GM12891 (cell line): Measurements from ENCODE around the gene MAD1L1.
"Not testable (repeated sequence)": the region's sequence is repeated elsewhere in the genome, so short reads cannot be mapped to it uniquely, and the experiment has no call there.

Experiments used
- DNase-seq: peaks from one replicate; pipeline ENCODE4 v3.0.0; 2011; ENCODE audit warnings: low spot score; ENCODE audit not compliant: insufficient read length
- FAIRE-seq: peaks from 2 replicates; lab custom pipeline; 2011; peaks lifted over from hg19 to GRCh38; lab: Jason Lieb, UNC
- PAX5 ChIP-seq: IDR thresholded peaks from 2 replicates; pipeline ENCODE4 v1.6.1; 2011; ENCODE audit warnings: low read length, moderate library complexity, mild to moderate bottlenecking; ENCODE audit not compliant: insufficient read depth, severe bottlenecking
- POLR2A ChIP-seq: IDR thresholded peaks from 2 replicates; pipeline ENCODE4 v1.6.1; 2011; ENCODE audit warnings: low read depth, low read length, control low read depth
- POLR2AphosphoS5 ChIP-seq: IDR thresholded peaks from 2 replicates; pipeline ENCODE4 v1.6.1; 2011; ENCODE audit warnings: low read depth, low read length, control low read depth
- POU2F2 ChIP-seq: IDR thresholded peaks from 2 replicates; pipeline ENCODE4 v1.6.1; 2011; ENCODE audit warnings: low read depth, mild to moderate bottlenecking, control low read depth, low read length, moderate library complexity
- SPI1 ChIP-seq: IDR thresholded peaks from 2 replicates; pipeline ENCODE4 v1.6.1; 2011; ENCODE audit warnings: low read depth, low read length, control low read depth
- TAF1 ChIP-seq: IDR thresholded peaks from 2 replicates; pipeline ENCODE4 v1.6.1; 2011; ENCODE audit warnings: low read depth, low read length, control low read depth

MAD1L1 gene

GRCh38 chr7:1930381-1931065 is 302.2 kb downstream of the MAD1L1 start:
- DNase-seq, result no peak
- TF ChIP-seq PAX5 (no peak), POLR2A (no peak), POU2F2 (no peak), POLR2AphosphoS5 (no peak), TAF1 (no peak), SPI1 (no peak)
- no peak for FAIRE-seq

- not testable (repeated sequence) for FAIRE-seq, DNase-seq
Measured at GRCh38 chr7:1929349-1929925, 303.3 kb downstream of the MAD1L1 start.

- FAIRE-seq (no peak), DNase-seq (no peak)
- TF ChIP-seq SPI1, result no peak
- no peak for TF ChIP-seq TAF1
- TF ChIP-seq POLR2AphosphoS5, result no peak
- no peak for TF ChIP-seq POU2F2
- TF ChIP-seq POLR2A, result no peak
- no peak for TF ChIP-seq PAX5
Measured at GRCh38 chr7:1928645-1929348, 303.9 kb downstream of the MAD1L1 start.

GRCh38 chr7:1927937-1928644 is 304.7 kb downstream of the MAD1L1 start:
- FAIRE-seq (peak; percentile 57), DNase-seq (no peak)
- TF ChIP-seq POU2F2 (no peak), TAF1 (no peak), SPI1 (no peak), PAX5 (no peak), POLR2AphosphoS5 (no peak), POLR2A (no peak)

- DNase-seq (no peak), FAIRE-seq (no peak)
- no peak for TF ChIP-seq PAX5
- no peak for TF ChIP-seq SPI1
- no peak for TF ChIP-seq POLR2A
- no peak for TF ChIP-seq POLR2AphosphoS5
- TF ChIP-seq TAF1, result no peak
- TF ChIP-seq POU2F2, result no peak
Measured at GRCh38 chr7:1926908-1927306, 305.8 kb downstream of the MAD1L1 start.

- peak; percentile 89 for FAIRE-seq
- no peak for TF ChIP-seq TAF1
- TF ChIP-seq POLR2A, result no peak
- TF ChIP-seq POU2F2, result no peak
- no peak for TF ChIP-seq PAX5
- TF ChIP-seq SPI1, result peak; percentile 60
- TF ChIP-seq POLR2AphosphoS5, result no peak
- DNase-seq, result no peak
Measured at GRCh38 chr7:1925973-1926907, 306.5 kb downstream of the MAD1L1 start.

GRCh38 chr7:1925349-1925748 is 307.4 kb downstream of the MAD1L1 start:
- peak; percentile 48 for FAIRE-seq
- TF ChIP-seq POU2F2 (no peak), SPI1 (no peak), POLR2AphosphoS5 (no peak), PAX5 (no peak), POLR2A (no peak), TAF1 (no peak)

GRCh38 chr7:1924258-1924817 is 308.4 kb downstream of the MAD1L1 start:
- FAIRE-seq (peak; percentile 81), DNase-seq (no peak)
- TF ChIP-seq POLR2AphosphoS5 (no peak), POLR2A (no peak)

More at GRCh38 chr7:1925349-1925748, 307.4 kb downstream of the MAD1L1 start:
- no peak for DNase-seq
